SK-N-SH treated with all-trans-retinoic acid at 6 μM for 48 hours (cell line): ENCODE results near the gene GART.

Source experiments
- ATAC-seq: fragments of 200-7000 bp; cut with Tn5 transposase; 3 replicates; pipeline ENCODE4 v1.9.1; 2020; ENCODE audit warnings: mild to moderate bottlenecking, moderate library complexity
- ARNTL ChIP-seq: fragments of 450-650 bp; formaldehyde crosslinking; IDR thresholded peaks from 2 replicates; pipeline ENCODE4 v1.5.0; 2020; ENCODE audit warnings: low read depth, mild to moderate bottlenecking, moderate library complexity, borderline replicate concordance
- CSDC2 ChIP-seq: fragments of 250-450 bp; sonication (Bioruptor Pico); IDR thresholded peaks from 2 replicates; pipeline ENCODE4 v1.5.0; 2020; ENCODE audit warnings: mild to moderate bottlenecking, moderate library complexity
- ESRRG ChIP-seq: fragments of 250-450 bp; sonication (Bioruptor Pico); IDR thresholded peaks from 2 replicates; pipeline ENCODE4 v1.6.1; 2021; ENCODE audit warnings: mild to moderate bottlenecking
- GLIS3 ChIP-seq: fragments of 250-450 bp; sonication (Bioruptor Pico); IDR thresholded peaks from 2 replicates; pipeline ENCODE4 v1.5.0; 2020; ENCODE audit warnings: mild to moderate bottlenecking, moderate library complexity
- ISL1 ChIP-seq: fragments of 250-450 bp; sonication (Bioruptor Pico); IDR thresholded peaks from 2 replicates; pipeline ENCODE4 v2.1.2; 2022; ENCODE audit warnings: mild to moderate bottlenecking, moderate library complexity
- OSR1 ChIP-seq: fragments of 250-450 bp; sonication (Bioruptor Pico); IDR thresholded peaks from 2 replicates; pipeline ENCODE4 v1.8.0; 2022; ENCODE audit warnings: moderate library complexity, mild to moderate bottlenecking, inconsistent platforms
- PATZ1 ChIP-seq: fragments of 250-450 bp; sonication (Bioruptor Pico); IDR thresholded peaks from 2 replicates; pipeline ENCODE4 v1.8.0; 2020; ENCODE audit warnings: mild to moderate bottlenecking, moderate library complexity, borderline replicate concordance
- PPARA ChIP-seq: fragments of 250-450 bp; sonication (Bioruptor Pico); IDR thresholded peaks from 2 replicates; pipeline ENCODE4 v1.5.0; 2020; ENCODE audit warnings: mild to moderate bottlenecking, borderline replicate concordance
- SNAI2 ChIP-seq: fragments of 250-450 bp; sonication (Bioruptor Pico); IDR thresholded peaks from 2 replicates; pipeline ENCODE4 v1.5.0; 2020; ENCODE audit warnings: mild to moderate bottlenecking, moderate library complexity
- TOX ChIP-seq: fragments of 250-450 bp; sonication (Bioruptor Pico); IDR thresholded peaks from 2 replicates; pipeline ENCODE4 v1.8.0; 2021; ENCODE audit warnings: mild to moderate bottlenecking, moderate library complexity, borderline replicate concordance
- ZFP3 ChIP-seq: fragments of 250-450 bp; sonication (Bioruptor Pico); IDR thresholded peaks from 2 replicates; pipeline ENCODE4 v1.5.0; 2020; ENCODE audit warnings: mild to moderate bottlenecking, moderate library complexity
- ZFP30 ChIP-seq: fragments of 450-650 bp; formaldehyde crosslinking; IDR thresholded peaks from 2 replicates; pipeline ENCODE4 v1.5.0; 2022; ENCODE audit warnings: mild to moderate bottlenecking, moderate library complexity
- ZNF565 ChIP-seq: fragments of 450-650 bp; formaldehyde crosslinking; conservative IDR thresholded peaks from 2 replicates; pipeline ENCODE4 v1.5.0; 2020; ENCODE audit warnings: low read depth, mild to moderate bottlenecking, moderate library complexity
- ZNF70 ChIP-seq: fragments of 450-650 bp; formaldehyde crosslinking; IDR thresholded peaks from 2 replicates; pipeline ENCODE4 v1.5.0; 2020; ENCODE audit warnings: mild to moderate bottlenecking, moderate library complexity
- ZNF8 ChIP-seq: fragments of 450-650 bp; formaldehyde crosslinking; IDR thresholded peaks from 2 replicates; pipeline ENCODE4 v1.5.0; 2020; ENCODE audit warnings: mild to moderate bottlenecking, moderate library complexity
- TF ChIP-seq, protein P1 (sequence below): fragments of 250-450 bp; sonication (Bioruptor Pico); IDR thresholded peaks from 2 replicates; pipeline ENCODE4 v1.8.0; 2021; ENCODE audit warnings: low read depth, mild to moderate bottlenecking, moderate library complexity, borderline replicate concordance
- TF ChIP-seq, protein P2 (sequence below): fragments of 250-450 bp; sonication (Bioruptor Pico); IDR thresholded peaks from 2 replicates; pipeline ENCODE4 v1.5.0; 2020; ENCODE audit warnings: mild to moderate bottlenecking, moderate library complexity

GART gene

DNA sequence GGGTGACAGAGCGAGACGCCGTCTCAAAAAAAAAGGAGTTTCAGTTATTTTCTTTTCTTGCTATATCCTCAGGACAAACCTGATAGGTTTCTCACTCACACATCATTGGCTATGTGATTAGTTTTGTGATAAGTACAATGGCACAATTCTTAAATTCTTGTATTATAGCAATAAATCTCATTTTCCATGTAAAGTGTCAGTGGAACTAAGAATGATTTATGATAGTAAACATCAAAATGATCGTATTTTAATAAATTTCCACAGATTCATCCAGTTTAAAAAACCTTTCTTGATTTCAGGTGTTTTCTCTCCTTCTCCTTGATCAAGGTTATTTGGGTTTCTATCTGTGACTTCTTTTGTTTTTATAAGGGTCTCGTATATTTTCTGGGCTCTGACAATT lies 53.9 kb downstream of the GART start:
- no peak for TF ChIP-seq CSDC2 (CRISPR knock-in tag)
- no peak for TF ChIP-seq OSR1 (CRISPR knock-in tag)
- TF ChIP-seq PATZ1: no peak
- TF ChIP-seq ZNF70: no peak
- no peak for TF ChIP-seq SNAI2 (CRISPR knock-in tag)
- TF ChIP-seq ISL1 (CRISPR knock-in tag): no peak
- TF ChIP-seq, protein P1, sequence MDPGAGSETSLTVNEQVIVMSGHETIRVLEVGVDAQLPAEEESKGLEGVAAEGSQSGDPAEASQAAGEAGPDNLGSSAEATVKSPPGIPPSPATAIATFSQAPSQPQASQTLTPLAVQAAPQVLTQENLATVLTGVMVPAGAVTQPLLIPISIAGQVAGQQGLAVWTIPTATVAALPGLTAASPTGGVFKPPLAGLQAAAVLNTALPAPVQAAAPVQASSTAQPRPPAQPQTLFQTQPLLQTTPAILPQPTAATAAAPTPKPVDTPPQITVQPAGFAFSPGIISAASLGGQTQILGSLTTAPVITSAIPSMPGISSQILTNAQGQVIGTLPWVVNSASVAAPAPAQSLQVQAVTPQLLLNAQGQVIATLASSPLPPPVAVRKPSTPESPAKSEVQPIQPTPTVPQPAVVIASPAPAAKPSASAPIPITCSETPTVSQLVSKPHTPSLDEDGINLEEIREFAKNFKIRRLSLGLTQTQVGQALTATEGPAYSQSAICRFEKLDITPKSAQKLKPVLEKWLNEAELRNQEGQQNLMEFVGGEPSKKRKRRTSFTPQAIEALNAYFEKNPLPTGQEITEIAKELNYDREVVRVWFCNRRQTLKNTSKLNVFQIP (CRISPR knock-in tag): no peak
- no peak for TF ChIP-seq ZFP30 (CRISPR knock-in tag)
- no peak for TF ChIP-seq ZFP3 (CRISPR knock-in tag)
- TF ChIP-seq, all 23 proteins: peak for 0
- no peak for ATAC-seq

DNA sequence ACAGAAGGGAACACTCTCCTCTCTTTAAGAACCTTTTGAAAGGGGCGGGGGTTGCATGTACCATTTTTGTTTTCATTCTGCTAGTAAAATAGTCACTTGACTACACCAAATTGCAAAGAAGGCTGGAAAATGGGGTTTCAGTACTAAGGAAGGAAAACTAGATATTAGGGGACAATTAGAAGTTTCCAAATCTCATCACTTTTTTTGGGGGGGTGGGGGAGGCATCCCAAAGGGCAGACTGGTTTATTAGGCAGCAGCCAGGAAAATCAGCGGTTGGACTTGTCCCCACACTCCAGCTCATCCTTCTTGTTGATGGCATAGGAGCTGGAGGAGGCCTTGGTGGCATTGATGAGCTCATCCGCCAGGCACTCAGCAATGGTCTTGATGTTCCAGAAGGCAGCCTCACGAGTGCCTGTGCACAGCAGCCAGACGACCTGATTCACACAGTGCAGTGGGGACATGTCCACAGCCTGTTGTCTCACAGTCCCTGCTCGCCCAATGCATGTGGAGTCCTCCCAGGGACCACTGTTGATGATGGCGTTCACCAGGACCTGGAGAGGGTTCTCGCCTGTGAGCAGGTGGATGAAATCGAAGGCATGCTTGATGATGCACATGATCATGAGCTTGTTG lies 60.5 kb downstream of the GART start:
- TF ChIP-seq PATZ1: no peak
- ATAC-seq: no peak

DNA sequence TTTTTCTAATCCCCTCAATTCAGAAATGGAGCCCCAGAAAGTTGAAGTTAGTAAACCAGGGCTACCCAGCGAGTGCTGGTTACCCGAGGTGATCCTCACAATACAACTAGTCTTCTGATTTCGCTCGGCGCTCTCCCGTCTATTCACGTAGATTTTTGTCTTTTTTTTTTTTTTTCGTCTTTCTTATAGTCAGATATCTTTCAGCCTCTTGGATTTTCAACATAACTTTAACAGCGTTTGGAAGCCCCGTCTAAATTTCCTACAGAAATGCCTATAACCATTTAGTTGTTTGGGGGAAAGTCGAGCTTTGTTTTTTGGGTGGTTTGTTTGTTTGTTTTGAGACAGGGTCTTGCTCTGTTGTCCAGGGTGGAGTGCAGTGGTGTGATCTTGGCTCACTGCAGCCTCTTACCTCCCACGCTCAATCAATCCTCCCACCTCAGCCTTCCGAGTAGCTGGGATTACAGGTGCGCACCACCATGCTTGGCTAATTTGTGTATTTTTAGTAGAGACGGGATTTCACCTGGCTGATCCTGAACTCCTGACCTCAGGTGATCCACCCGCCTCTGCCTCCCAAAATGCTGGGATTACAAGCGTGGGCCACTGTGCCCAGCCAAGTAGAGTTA lies 61.3 kb downstream of the GART start:
- TF ChIP-seq OSR1 (CRISPR knock-in tag) (no peak), ZNF565 (CRISPR knock-in tag) (no peak), ARNTL (CRISPR knock-in tag) (no peak), ESRRG (CRISPR knock-in tag) (no peak), ZFP3 (CRISPR knock-in tag) (no peak), ZNF8 (CRISPR knock-in tag) (no peak), SNAI2 (CRISPR knock-in tag) (no peak), GLIS3 (CRISPR knock-in tag) (no peak), ZNF70 (no peak), PPARA (CRISPR knock-in tag) (no peak), TOX (CRISPR knock-in tag) (no peak)
- TF ChIP-seq, protein P1 (CRISPR knock-in tag): no peak
- TF ChIP-seq, protein P2, sequence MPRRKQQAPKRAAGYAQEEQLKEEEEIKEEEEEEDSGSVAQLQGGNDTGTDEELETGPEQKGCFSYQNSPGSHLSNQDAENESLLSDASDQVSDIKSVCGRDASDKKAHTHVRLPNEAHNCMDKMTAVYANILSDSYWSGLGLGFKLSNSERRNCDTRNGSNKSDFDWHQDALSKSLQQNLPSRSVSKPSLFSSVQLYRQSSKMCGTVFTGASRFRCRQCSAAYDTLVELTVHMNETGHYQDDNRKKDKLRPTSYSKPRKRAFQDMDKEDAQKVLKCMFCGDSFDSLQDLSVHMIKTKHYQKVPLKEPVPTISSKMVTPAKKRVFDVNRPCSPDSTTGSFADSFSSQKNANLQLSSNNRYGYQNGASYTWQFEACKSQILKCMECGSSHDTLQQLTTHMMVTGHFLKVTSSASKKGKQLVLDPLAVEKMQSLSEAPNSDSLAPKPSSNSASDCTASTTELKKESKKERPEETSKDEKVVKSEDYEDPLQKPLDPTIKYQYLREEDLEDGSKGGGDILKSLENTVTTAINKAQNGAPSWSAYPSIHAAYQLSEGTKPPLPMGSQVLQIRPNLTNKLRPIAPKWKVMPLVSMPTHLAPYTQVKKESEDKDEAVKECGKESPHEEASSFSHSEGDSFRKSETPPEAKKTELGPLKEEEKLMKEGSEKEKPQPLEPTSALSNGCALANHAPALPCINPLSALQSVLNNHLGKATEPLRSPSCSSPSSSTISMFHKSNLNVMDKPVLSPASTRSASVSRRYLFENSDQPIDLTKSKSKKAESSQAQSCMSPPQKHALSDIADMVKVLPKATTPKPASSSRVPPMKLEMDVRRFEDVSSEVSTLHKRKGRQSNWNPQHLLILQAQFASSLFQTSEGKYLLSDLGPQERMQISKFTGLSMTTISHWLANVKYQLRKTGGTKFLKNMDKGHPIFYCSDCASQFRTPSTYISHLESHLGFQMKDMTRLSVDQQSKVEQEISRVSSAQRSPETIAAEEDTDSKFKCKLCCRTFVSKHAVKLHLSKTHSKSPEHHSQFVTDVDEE: no peak
- no peak; the same call in 2 of the 3 replicates for ATAC-seq
